ENCODE data around the gene HPN.
"Not testable (repeated sequence)": the region's sequence is repeated elsewhere in the genome, so short reads cannot be mapped to it uniquely, and the experiment has no call there.

The HPN gene

DNA sequence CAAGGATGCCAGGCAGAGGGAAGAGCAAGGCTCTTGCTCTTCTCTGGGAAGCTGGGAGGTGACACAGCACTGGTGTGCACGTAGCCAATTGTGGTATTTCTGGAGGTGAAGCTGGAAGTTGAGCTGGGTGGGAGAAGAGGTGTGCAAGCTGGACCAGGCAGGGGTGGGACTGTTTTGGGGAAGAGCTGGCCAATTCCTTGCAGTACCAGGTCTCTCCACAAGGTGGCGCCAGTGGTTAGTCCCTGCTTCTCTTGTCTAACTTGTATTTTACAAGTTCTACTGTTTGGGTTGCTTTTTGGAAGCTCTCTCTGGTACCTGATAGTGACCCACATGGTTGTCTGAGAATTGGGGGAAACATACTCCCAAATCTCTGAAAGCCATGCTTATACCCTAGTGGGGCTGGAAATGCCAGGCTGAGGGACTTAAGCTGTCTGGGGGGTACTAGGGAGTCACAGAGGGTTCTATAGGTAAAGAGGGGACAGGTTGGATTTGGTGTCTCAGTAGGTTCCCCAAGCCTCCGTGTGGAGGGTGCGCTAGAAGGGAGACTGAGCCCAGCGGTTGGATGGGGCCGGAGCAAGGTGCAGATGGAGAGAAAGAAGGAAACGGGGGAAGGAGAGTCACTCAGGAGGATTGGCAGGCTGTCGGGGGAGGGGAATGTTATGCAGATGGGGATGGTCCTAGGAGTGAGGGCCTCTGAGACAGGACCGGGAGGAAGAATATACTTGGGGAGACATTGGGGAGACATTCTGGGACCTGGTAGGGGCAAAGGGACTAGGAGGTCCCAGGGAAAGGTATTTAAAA, 3.0 kb downstream of the HPN start:
- no peak for FAIRE-seq

DNA sequence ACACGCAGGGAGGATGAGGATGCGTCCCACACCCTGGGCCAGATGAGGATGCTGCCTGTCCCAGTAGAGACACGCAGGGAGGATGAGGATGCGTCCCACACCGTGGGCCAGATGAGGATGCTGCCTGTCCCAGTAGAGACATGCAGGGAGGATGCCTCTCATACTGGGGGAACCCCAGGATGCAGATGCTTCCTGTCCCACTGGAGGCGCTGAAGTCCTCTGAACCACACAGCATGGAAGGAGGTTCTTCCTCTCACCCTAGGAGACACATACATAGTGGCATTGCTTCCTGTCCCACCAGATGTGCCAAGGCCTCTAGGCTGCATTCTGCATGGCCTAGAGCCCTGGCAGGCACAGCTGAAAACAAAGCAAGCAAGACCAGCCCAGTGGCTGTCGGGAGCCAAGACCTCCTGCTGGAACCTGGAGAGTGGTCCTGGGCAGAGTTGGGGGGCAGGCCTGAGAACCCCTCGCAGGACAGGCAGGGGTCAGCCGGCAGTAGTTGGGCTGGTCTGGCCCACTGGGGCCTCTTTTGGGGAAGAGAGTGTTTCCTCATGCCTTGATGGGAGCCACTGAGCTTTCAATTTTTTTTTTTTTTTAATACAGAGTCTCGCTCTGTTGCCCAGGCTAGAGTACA, 4.3 kb downstream of the HPN start:
- no peak for FAIRE-seq

DNA sequence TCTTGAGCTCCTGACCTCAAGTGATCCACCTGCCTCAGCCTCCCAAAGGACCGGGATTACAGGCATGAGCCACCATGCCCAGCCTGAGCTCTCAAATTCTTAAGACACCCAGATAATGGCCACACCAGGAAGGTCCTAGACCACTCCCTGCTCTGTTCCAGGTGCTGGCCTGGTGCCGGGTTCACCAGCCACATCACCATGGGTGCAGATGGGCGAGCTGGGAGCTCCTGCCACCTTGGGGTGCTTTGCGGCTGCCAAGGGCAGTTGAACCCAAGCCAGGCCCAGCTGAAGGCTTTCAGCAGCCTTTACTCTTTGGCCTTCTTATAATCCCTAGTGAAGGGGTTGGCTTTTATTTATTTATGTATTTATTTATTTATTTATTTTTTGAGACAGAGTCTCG, 4.9 kb downstream of the HPN start:
- FAIRE-seq, result no peak

DNA sequence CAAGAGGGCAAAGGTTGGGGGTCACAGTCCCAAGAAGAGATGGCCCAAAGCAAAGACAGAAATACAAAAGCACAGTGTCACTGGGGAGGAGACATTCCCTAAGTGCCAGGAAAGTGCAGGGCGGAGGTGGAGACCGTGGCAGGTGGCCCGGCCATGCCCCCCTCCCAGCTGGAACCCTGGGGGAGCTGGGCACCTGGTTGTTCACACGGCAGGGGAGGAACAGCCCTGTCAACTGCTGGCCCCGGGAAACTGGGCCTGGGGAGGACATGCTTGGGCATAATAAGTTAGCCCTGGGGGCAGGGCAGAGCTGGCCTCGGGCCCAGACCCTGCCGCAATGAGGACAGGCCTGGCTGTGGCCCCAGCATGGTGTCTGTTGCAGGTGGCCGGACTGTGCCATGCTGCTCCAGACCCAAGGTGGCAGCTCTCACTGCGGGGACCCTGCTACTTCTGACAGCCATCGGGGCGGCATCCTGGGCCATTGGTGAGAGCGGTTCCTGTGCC, 7.4 kb downstream of the HPN start:
- FAIRE-seq, result no peak

DNA sequence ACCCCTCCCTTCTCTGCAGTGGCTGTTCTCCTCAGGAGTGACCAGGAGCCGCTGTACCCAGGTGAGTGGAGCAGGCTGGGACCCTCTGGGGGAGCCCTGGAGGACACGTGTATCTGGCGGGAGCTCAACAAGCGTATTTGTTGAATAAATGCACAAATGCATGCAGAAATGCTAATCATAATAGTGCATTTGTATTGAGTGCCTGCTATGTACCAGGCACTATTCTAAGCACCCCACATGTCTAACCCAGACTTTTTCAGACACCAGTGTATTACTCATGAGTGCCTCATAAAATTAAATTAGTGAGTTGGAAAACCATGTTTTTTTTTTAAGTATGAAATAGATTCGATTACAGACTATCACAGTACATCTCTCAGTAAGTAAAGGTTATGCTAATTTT, 7.9 kb downstream of the HPN start:
- no peak for FAIRE-seq

DNA sequence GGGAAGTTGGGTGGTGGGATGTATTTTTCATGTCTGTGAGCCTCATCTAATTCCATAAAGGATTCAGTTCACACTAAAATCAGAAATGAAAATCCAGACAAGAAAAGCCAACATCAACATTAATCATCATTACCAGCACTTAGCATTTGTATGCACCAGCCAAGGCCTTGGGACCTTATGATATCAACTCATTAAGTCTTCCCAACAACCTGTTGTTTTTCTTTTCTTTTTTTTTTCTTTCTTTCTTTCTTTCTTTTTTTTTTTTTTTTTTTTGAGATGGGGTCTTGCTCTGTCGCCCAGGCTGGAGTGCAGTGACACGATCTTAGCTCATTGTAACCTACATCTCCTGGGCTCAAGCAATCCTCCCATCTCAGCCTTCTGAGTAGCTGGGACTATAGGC, 9.1 kb downstream of the HPN start:
- FAIRE-seq, result not testable (repeated sequence)

DNA sequence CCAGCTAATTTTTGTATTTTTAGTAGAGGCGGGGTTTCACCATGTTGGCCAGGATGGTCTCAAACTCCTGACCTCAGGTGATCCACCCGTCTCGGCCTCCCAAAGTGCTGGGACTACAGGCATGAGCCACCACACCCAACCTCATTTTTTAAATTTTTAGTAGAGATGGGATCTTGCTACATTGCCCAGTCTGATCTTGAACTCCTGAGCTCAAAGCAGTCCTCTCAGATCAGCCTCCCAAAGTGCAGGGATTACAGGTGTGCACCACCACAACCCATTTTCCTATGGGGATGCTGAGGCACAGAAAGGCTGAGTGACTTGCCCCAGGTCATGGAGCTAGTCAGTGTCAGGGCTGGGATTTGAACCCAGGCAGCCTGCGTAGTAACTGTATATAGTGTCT, 9.7 kb downstream of the HPN start:
- not testable (repeated sequence) for FAIRE-seq

DNA sequence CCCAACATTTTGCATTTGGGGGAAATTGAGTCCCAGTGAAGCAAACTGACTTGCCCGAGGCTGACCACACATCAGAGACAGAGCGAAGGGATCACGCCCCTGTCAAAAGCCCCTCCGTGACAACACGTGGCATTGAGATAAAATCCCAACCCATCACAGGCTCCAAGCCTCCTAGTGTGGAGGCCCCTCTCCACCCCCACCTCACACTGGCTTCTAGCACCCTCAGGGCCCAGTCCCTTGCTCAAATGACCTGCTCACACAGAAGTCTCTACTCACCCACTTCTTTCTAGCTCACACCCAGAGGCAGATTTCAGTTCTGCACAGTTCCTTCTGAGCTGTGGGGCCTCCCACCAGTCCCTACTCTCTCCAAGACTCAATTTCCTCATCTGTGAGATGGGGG, 10.3 kb downstream of the HPN start:
- FAIRE-seq, result no peak

DNA sequence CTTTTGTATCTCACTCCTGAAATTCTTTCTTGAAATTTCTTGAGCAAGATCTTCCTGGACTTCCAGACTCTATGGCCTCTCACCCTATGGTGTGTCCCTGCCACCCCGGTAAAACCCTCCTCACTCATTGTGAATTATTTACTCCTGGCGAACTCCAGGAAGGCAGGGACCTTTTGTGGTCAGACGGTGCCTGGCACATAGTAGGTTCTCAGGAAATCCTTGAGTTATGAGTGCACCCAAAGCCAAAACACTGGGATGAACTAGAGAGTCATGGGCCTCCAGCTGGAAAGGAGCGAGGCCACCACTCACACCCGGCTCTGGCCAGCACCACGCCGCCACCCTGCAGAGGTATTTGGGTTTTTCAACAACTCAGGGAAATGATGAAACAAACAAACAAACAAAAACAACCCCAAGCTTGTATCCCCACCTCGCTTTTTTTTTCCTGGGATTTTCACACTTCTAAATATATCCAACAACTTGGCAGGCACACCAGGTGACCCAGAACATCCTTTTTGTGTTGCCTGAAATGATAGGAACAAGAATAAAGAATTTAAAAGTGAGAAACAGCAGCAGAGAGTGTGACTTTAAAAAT, 11.2 kb downstream of the HPN start:
- no peak for FAIRE-seq

DNA sequence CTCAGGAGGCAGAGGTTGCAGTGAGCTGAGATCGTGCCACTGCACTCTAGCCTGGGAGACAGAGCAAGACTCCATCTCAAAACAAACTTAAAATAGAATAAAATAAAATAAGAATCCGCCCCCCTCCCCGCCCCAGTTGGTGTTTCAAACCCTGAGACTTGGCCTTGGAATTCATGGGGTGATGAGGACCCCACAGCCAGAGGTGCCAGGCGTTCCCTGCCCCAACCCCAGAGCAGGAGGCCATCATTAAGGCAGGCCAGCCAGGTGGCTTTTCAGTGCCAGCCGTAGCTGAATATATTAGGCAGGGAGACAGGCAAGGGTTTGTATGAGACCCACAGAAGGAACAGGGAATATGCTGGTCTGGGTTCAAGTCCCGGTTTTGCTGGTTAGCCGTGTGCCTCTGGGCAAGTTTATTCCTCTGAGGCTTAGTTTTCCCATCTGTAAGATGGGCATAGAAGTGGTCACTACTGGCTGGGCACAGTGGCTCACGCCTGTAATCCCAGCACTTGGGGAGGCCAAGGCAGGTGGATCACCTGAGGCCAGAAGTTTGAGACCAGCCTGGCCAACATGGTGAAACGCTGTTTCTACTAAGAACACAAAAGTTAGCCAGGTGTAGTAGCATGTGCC, 12.3 kb downstream of the HPN start:
- no peak for FAIRE-seq

DNA sequence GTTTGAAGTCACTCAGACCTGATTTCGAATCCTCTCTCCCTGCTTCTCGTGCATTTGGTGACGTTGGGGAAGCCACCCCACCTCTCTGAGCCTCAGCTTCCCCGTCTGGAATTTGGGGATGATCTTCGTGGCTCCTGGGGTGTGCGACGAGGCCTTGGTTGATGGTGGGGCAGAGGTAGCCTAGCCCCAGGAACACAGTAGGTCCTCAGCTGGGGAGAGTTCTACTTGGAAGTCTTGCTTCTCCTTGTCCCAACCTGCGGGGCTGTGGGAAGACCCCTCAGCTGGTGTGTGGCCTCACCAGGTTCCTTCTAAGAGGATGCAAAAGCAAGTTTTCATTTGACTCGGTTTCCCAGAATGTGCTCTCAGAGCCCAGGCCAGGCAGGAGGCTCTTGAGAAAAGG, 13.1 kb downstream of the HPN start:
- no peak for FAIRE-seq

DNA sequence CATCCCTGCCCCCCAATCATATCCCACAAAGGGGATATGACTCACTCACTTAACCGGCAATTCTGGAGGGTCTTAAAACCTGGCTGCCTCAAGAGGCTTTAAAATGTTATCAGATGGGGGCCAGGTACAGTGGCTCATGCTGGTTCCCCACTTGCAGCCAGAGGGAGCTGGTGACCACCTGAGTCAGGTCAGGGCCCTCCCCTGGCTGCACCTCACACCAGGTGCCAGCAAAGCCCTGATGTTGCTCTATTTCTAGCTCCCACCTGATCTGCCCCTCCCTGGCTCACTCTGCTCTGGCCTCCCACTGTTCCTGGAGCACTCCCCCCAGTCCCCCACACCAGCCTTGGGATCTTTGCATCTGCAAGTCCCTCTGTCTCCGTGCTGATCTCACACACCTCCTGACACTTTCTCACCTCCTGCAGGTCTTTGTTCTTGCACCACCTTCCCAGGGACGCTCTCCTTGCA, 14.2 kb downstream of the HPN start:
- no peak for FAIRE-seq

DNA sequence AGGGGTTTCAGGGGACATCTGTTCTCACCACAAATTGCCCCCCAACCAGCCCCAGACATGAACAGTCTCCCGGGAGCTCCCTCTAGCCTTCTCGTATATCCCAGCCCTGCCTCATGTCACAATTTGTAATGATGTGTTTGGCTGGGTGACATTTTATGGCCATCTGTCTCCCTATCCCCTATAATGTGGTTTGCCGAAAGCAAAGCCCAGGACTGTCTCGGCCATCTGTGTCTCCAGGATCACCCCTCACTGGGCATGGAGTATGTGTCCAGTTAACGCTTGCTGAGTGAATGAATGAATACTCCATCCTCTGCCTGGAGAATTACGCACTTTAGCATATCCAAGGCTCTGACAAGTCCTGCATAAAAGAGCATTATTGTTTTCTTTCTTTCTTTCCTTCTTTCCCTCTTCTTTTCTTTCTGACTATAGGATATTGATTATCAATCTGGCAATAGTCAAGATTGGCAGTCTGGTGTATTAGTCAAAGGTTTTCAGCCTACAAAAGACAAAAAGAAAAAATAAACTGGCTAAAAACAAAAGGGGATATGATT, 15.1 kb downstream of the HPN start:
- no peak for FAIRE-seq

DNA sequence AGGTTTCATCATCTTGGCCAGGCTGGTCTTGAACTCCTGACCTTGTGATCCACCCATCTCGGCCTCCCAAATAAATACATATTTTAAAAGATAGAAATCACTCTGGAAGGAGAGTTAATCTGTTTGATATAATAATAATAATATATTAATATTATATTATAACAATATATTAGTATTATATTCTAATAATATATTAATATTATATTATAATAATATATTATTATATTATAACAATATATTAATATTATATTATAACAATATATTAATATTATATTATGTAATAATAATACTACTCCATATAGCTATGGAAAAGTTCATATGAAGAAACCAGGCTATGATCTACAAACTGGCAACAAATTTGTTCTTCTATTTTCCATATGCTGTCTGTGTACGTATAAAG, 16.8 kb downstream of the HPN start:
- no peak for FAIRE-seq

DNA sequence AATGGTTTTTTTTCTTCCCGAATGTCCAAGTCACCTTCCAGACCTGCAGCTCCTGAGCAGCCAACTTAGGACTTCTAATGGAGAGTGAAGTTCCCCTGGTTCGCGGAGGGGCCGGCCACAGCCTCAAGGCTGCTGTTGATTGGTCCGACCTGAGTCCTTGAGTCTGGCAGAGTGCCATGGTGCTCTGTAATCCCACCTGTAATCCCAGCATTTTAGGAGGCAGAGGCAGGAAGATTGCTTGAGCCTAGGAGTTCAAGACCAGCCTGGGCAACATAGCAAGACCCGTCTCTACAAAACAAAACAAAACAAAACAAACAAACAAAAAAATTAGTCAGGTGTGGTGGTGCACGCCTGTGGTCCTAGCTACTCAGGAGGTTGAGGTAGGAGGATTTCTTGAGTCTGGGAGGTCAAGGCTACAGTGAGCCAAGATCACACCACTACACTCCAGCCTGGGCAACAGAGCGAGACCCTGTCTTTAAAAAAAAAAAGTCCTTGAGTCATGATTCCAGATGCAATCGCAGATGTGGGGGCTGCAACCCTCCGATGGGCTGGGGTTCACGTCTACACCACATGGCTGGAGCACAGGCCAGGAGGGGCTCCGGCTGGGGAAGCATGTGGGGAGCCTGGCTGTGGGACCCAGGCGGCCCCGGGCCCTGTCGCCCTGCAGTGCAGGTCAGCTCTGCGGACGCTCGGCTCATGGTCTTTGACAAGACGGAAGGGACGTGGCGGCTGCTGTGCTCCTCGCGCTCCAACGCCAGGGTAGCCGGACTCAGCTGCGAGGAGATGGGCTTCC, 17.7 kb downstream of the HPN start:
- no peak for FAIRE-seq

DNA sequence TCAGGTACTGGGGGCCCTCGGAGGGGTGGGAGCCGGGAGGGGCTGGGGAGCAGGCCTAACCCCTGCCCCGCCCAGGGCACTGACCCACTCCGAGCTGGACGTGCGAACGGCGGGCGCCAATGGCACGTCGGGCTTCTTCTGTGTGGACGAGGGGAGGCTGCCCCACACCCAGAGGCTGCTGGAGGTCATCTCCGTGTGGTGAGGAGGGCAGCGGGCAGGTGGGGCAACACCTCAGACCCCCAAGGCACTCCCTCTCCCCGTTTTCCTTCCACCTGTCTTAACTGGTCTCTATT, 18.2 kb downstream of the HPN start:
- no peak for FAIRE-seq

DNA sequence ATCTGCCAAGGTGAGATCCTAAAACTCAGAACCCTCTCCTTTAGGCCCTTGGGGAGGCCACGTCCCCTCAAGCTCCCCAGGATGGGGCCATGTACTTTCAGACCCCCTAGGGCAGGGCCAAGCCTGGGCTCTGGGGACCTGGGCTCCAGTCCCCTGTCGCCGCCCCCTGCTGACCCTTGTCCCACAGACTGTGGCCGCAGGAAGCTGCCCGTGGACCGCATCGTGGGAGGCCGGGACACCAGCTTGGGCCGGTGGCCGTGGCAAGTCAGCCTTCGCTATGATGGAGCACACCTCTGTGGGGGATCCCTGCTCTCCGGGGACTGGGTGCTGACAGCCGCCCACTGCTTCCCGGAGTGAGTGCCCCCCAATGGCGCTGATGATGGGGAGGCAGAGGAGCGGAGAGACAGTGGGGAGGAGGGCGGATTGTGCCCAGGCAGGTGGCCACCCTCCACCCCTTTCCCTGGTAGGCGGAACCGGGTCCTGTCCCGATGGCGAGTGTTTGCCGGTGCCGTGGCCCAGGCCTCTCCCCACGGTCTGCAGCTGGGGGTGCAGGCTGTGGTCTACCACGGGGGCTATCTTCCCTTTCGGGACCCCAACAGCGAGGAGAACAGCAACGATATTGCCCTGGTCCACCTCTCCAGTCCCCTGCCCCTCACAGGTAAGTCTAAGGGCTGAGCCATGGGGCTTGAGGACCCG, 18.8 kb downstream of the HPN start:
- no peak for FAIRE-seq

DNA sequence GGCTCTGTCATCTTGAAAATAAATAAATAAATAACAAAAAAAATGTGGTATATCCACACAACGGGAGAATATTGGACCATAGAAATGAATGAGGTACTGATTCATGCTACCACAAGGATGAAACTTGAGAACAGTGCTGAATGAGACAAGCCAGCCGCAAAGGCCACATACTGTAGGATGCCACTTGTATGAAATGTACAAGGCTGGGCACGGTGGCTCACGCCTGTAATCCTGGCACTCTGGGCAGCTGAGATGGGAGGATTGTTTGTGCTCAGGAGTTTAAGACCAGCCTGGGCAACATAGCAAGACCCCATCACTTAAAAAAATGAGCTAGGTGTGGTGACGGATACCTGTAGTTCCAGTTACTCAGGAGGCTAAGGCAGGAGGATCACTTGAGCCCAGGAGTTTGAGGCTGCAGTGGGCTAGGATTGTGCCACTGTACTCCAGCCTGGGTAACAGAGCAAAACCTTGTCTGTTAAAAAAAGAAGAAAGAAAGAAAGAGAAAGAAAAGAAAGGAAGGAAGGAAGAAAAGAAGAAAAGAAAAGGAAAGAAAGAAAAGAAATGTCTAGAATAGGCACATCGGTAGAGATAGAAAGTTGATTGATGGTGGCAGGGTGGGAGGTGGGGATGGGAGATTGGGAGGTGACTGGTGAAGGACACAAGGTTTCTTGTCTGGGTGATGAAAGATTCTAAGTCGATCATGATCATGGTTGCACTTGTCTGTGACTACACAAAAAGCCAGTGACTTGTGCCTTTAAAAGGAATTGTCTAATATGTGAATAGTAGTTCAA, 20.3 kb downstream of the HPN start:
- no peak for FAIRE-seq

DNA sequence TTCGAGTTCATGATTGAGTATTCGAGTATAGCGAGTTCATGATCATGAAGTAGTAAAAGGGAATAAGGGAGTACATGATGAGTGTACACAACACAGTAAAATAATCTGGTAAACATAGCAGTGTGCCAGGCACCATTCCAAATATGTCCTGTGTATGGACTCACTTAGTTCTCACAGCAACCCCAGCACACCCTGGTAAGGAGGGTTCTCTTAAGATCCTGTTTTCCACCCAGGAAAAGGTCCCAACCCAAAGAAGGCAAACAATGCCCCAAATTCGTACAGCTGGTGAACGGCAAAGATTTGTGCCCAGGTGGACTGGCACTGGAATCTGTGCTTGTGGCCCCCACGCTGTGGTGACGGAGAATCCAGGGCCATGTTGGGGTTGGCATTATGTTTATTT, 21.4 kb downstream of the HPN start:
- no peak for FAIRE-seq

DNA sequence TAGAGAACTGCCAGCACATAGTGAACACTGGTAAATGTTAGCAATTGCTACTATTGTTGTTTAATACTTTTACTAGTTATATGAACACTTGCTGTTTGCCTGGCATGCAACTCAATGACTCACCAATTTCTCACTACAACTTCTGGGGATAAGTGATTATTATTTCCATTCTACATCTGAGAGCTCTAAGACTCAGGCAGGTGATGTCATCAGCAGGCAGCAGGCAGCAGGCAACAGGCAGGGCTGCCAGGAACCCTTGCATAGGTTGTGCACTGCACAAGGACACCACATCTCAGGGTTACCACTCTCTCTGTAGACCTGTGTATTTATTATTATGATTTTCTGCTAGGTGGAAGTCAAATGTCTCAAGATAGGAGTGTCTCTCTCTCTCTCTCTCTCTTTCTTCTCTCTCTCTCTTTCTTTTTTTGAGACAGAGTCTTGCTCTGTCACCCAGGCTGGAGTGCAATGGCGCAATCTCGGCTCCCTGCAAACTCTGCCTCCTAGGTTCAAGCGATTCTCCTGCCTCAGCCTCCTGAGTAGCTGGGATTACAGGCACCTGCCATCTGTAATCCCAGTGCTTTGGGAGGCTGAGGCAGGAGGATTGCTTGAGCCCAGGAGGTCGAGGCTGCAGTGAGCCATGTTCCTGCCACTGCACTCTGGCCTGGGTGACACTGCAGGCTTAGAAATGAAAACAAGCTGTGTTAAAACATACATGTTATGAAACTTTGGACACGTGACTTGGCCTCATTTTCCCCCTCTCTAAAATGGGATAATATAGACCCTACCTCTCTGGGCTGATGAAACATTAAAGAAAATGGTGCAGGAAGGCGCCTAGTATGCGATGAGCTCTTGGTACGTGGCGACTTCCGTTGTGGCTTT, 22.7 kb downstream of the HPN start:
- FAIRE-seq, result no peak

Data from islet of Langerhans (tissue), 1 donor.